Suprapubic skin (tissue), 4 donors: Measurements from ENCODE around the gene CDH4.

ENCODE experiments used
- EP300 ChIP-seq: sonication (generic); formaldehyde crosslinking; IDR thresholded peaks from one replicate; pipeline ENCODE4 v1.6.1; 2017; ENCODE audit warnings: antibody characterized with exemption
- POLR2A ChIP-seq, 2 donors: fragments of 450-650 bp; IDR thresholded peaks; one replicate each; pipeline ENCODE4 v1.6.1; 2017; ENCODE audit warnings: antibody characterized with exemption in 2 of 2, mild to moderate bottlenecking in 2 of 2, moderate library complexity in 2 of 2
- POLR2AphosphoS5 ChIP-seq, 3 donors: sonication (generic); formaldehyde crosslinking; IDR thresholded peaks; one replicate each; pipeline ENCODE4 v1.6.1; 2017; ENCODE audit warnings: antibody characterized with exemption in 3 of 3
- TF ChIP-seq, protein P1 (sequence below), 2 donors: fragments of 200-600 bp in 1 of 2; fragments of 450-650 bp in 1 of 2; sonication (generic) in 1 of 2; IDR thresholded peaks; one replicate each; pipeline ENCODE4 v1.5.1; 2016 to 2019; ENCODE audit warnings: antibody characterized with exemption in 2 of 2, mild to moderate bottlenecking in 1 of 2, moderate library complexity in 1 of 2

DNA sequence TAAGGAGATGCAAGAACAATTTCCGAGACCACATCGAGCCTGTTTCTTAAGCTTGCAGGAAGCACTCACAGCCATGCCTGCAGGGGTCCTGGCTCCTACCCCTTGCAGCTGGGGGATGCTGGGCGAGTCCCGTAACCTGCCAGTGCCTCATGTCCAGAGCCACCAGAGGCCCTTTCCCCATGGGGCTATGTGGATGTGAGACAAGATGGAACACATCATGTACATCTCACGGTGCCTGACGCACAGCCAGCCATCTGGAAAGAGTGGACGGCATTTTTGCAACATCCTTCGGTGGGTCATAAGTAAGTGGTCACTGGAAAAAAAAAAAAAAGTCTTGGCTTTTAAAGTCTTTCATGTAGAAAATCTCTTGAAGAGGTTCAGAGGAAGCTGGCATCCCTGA lies 72.8 kb downstream of the CDH4 start:
- TF ChIP-seq POLR2A (IDR thresholded peaks at IDR 0.05), result no peak
- TF ChIP-seq, protein P1, sequence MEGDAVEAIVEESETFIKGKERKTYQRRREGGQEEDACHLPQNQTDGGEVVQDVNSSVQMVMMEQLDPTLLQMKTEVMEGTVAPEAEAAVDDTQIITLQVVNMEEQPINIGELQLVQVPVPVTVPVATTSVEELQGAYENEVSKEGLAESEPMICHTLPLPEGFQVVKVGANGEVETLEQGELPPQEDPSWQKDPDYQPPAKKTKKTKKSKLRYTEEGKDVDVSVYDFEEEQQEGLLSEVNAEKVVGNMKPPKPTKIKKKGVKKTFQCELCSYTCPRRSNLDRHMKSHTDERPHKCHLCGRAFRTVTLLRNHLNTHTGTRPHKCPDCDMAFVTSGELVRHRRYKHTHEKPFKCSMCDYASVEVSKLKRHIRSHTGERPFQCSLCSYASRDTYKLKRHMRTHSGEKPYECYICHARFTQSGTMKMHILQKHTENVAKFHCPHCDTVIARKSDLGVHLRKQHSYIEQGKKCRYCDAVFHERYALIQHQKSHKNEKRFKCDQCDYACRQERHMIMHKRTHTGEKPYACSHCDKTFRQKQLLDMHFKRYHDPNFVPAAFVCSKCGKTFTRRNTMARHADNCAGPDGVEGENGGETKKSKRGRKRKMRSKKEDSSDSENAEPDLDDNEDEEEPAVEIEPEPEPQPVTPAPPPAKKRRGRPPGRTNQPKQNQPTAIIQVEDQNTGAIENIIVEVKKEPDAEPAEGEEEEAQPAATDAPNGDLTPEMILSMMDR (IDR thresholded peaks at IDR 0.05), result no peak
- TF ChIP-seq EP300, result no peak
- no peak for TF ChIP-seq POLR2AphosphoS5 (IDR thresholded peaks at IDR 0.05)
